Measurements from ENCODE around the gene VGF. TPM values are rescaled to one million over a fixed set of nuclear protein-coding genes. Genes with fewer than 3 reads are reported as not detected.

VGF gene
- total RNA-seq, 1 donor from 2014 or later = 0.65 TPM

- TF ChIP-seq CTCF (IDR thresholded peaks at IDR 0.05) = no peak
- TF ChIP-seq EZH2 (IDR thresholded peaks at IDR 0.05) = peak; percentile 60
- peak; percentile 64 for TF ChIP-seq EZH2phosphoT487 (IDR thresholded peaks at IDR 0.05)
- peaks cover 69% of the 10 kb centered on the region for H4K20me1 ChIP-seq (ENCODE audit: low read depth)
- no peak overlapping the region for H3K27ac Mint-ChIP-seq
Observed at GRCh38 chr7:101170617-101171441, 5.5 kb upstream of the VGF start.

GRCh38 chr7:101169838-101170551, 4.6 kb upstream of the VGF start:
- H3K9me3 Mint-ChIP-seq = no peaks in the 10 kb centered on the region
- Histone ChIP-seq H3K4me1 (peaks cover 43% of the 10 kb centered on the region), H3K9ac (no peak overlapping the region), H3K9me3 (ENCODE audit: low read depth) (no peaks in the 10 kb centered on the region), H3K36me3 (no peaks in the 10 kb centered on the region), H3F3A (ENCODE audit: low read depth) (peaks cover 21% of the 10 kb centered on the region), H3K27me3 (peaks cover 100% of the 10 kb centered on the region), H4K20me1 (ENCODE audit: low read depth) (peaks cover 74% of the 10 kb centered on the region), H3K79me2 (ENCODE audit: low read depth) (no peaks in the 10 kb centered on the region), H3K4me2 (peak overlapping the region; percentile 41), H2AFZ (replicated peaks) (no peak overlapping the region), H3K27ac (no peak overlapping the region), H3K4me3 (no peak overlapping the region)
- H3K27me3 Mint-ChIP-seq (ENCODE audit: insufficient read depth, low read depth) = peaks cover 84% of the 10 kb centered on the region
- H3K4me3 Mint-ChIP-seq = peak overlapping the region; percentile 80
- peak; percentile 78 for TF ChIP-seq EZH2phosphoT487 (IDR thresholded peaks at IDR 0.05)
- TF ChIP-seq CTCF (IDR thresholded peaks at IDR 0.05) = peak; percentile 94
- peak; percentile 88 for TF ChIP-seq EZH2 (IDR thresholded peaks at IDR 0.05)
- no peaks in the 10 kb centered on the region for H3K36me3 Mint-ChIP-seq
- no peak overlapping the region for H3K27ac Mint-ChIP-seq
- H3K4me1 Mint-ChIP-seq = peaks cover 67% of the 10 kb centered on the region
- DNase-seq (ENCODE audit: low spot score) = peak; percentile 81

More at GRCh38 chr7:101170617-101171441, 5.5 kb upstream of the VGF start:
- H3K9me3 ChIP-seq (ENCODE audit: low read depth) = no peaks in the 10 kb centered on the region
- Mint-ChIP-seq H3K4me3 (peak overlapping the region; percentile 19), H3K9me3 (peaks cover under 1% of the 10 kb centered on the region), H3K4me1 (peaks cover 61% of the 10 kb centered on the region), H3K27me3 (ENCODE audit: insufficient read depth, low read depth) (peaks cover 84% of the 10 kb centered on the region), H3K36me3 (no peaks in the 10 kb centered on the region)
- H3K4me3 ChIP-seq = no peak overlapping the region
- peaks cover 41% of the 10 kb centered on the region for H3K4me1 ChIP-seq
- H2AFZ ChIP-seq (replicated peaks) = no peak overlapping the region
- no peaks in the 10 kb centered on the region for H3K36me3 ChIP-seq
- H3K79me2 ChIP-seq (ENCODE audit: low read depth) = no peaks in the 10 kb centered on the region
- no peak overlapping the region for H3K4me2 ChIP-seq
- H3F3A ChIP-seq (ENCODE audit: low read depth) = peaks cover 26% of the 10 kb centered on the region
- no peak overlapping the region for H3K9ac ChIP-seq
- DNase-seq (ENCODE audit: low spot score) = no peak
- H3K27me3 ChIP-seq = peaks cover 100% of the 10 kb centered on the region
- no peak overlapping the region for H3K27ac ChIP-seq

GRCh38 chr7:101169110-101169837, 3.9 kb upstream of the VGF start:
- H3K9ac ChIP-seq = no peak overlapping the region

More at GRCh38 chr7:101169110-101169837, 3.9 kb upstream of the VGF start:
- TF ChIP-seq EZH2 (IDR thresholded peaks at IDR 0.05) (no peak), EZH2phosphoT487 (IDR thresholded peaks at IDR 0.05) (no peak), CTCF (IDR thresholded peaks at IDR 0.05) (no peak)
- Histone ChIP-seq H3K4me3 (no peak overlapping the region), H3K79me2 (ENCODE audit: low read depth) (no peaks in the 10 kb centered on the region), H3K4me1 (peaks cover 47% of the 10 kb centered on the region), H2AFZ (replicated peaks) (no peak overlapping the region), H3K27me3 (peaks cover 100% of the 10 kb centered on the region), H3K9me3 (ENCODE audit: low read depth) (no peaks in the 10 kb centered on the region), H3K27ac (no peak overlapping the region), H3F3A (ENCODE audit: low read depth) (peaks cover 14% of the 10 kb centered on the region), H4K20me1 (ENCODE audit: low read depth) (peaks cover 78% of the 10 kb centered on the region), H3K36me3 (no peaks in the 10 kb centered on the region), H3K4me2 (no peak overlapping the region)
- DNase-seq (ENCODE audit: low spot score) = no peak
- peak overlapping the region; percentile 80 for H3K4me3 Mint-ChIP-seq
- no peak overlapping the region for H3K27ac Mint-ChIP-seq
- peaks cover 70% of the 10 kb centered on the region for H3K4me1 Mint-ChIP-seq
- no peaks in the 10 kb centered on the region for H3K36me3 Mint-ChIP-seq
- H3K9me3 Mint-ChIP-seq = no peaks in the 10 kb centered on the region
- H3K27me3 Mint-ChIP-seq (ENCODE audit: insufficient read depth, low read depth) = peaks cover 84% of the 10 kb centered on the region

Data from neural progenitor cell (in vitro differentiated cells).